Activated CD4-positive, alpha-beta T cell treated with anti-CD3 and anti-CD28 coated beads, Interleukin-2, amount 50 U/mL, for 24 hours (primary cell): ENCODE results near the gene C1QTNF6.
"Not testable (repeated sequence)": the region's sequence is repeated elsewhere in the genome, so short reads cannot be mapped to it uniquely, and the experiment has no call there.

Source experiments
- DNase-seq, 2 donors: peaks; one replicate each; pipeline ENCODE4 v3.0.0-alpha.2; 2020; ENCODE audit warnings: low read depth in 1 of 2, low spot score in 1 of 2

The C1QTNF6 gene

GRCh38 chr22:37207981-37208380 is 19.9 kb upstream of the C1QTNF6 start:
- DNase-seq: no peak

- DNase-seq: no peak
Observed at GRCh38 chr22:37206841-37207821, 19.1 kb upstream of the C1QTNF6 start.

GRCh38 chr22:37206118-37206840 is 18.2 kb upstream of the C1QTNF6 start:
- no peak for DNase-seq

- DNase-seq: no peak
Observed at GRCh38 chr22:37205046-37205445, 17.0 kb upstream of the C1QTNF6 start.

GRCh38 chr22:37204045-37204655 is 16.1 kb upstream of the C1QTNF6 start:
- DNase-seq: no peak

- DNase-seq: no peak
Observed at GRCh38 chr22:37203354-37204044, 15.5 kb upstream of the C1QTNF6 start.

GRCh38 chr22:37202716-37203115 is 14.7 kb upstream of the C1QTNF6 start:
- DNase-seq: no peak

- DNase-seq: no peak
Observed at GRCh38 chr22:37202001-37202555, 14.0 kb upstream of the C1QTNF6 start.

- DNase-seq: not testable (repeated sequence)
Observed at GRCh38 chr22:37201443-37201820, 13.4 kb upstream of the C1QTNF6 start.

- no peak for DNase-seq
Observed at GRCh38 chr22:37199760-37200108, 11.7 kb upstream of the C1QTNF6 start.

GRCh38 chr22:37199103-37199759 is 11.2 kb upstream of the C1QTNF6 start:
- peak; percentile 98 to 99 for DNase-seq

GRCh38 chr22:37198258-37199102 is 10.4 kb upstream of the C1QTNF6 start:
- DNase-seq: peak; percentile 87 to 91

- no peak for DNase-seq
Observed at GRCh38 chr22:37197451-37198257, 9.6 kb upstream of the C1QTNF6 start.

- DNase-seq: no peak
Observed at GRCh38 chr22:37196539-37197450, 8.7 kb upstream of the C1QTNF6 start.

GRCh38 chr22:37195921-37196320 is 7.9 kb upstream of the C1QTNF6 start:
- DNase-seq: no peak

GRCh38 chr22:37194750-37195149 is 6.7 kb upstream of the C1QTNF6 start:
- no peak for DNase-seq

GRCh38 chr22:37193629-37194191 is 5.7 kb upstream of the C1QTNF6 start:
- DNase-seq: peak in 1 of 2 donors; percentile 48
